Renal cortex interstitium (tissue), 11 donors: Measurements from ENCODE around the gene PPARA. TPM values are rescaled to one million over a fixed set of nuclear protein-coding genes. Genes with fewer than 3 reads are reported as not detected.

ENCODE experiments used
- DNase-seq, 11 donors: peaks; one replicate each; pipeline ENCODE4 v3.0.0-alpha.2; 2013; ENCODE audit warnings: low read depth in 9 of 11, low spot score in 4 of 11; ENCODE audit errors: extremely low read depth in 1 of 11
- polyA plus RNA-seq, 3 donors: library from polyadenylated mRNA; unstranded; fragments of 120-200 nt; gene quantifications; one replicate each; pipeline ENCODE4 v1.2.1, GENCODE V29; 2013; ENCODE audit not compliant: insufficient read length in 3 of 3

PPARA gene
- polyA plus RNA-seq, 3 donors: 25.1 to 34.1 (median 26.3) TPM

- DNase-seq: no peak
These were observed 540 bp downstream of the PPARA start for GRCh38 chr22:46150655-46151477.

GRCh38 chr22:46153930-46154329, 3.6 kb downstream of the PPARA start:
- no peak for DNase-seq

- DNase-seq: no peak
These were observed 5.7 kb downstream of the PPARA start for GRCh38 chr22:46156031-46156430.

GRCh38 chr22:46158283-46158682, 8.0 kb downstream of the PPARA start:
- DNase-seq: no peak

GRCh38 chr22:46159212-46159611, 8.9 kb downstream of the PPARA start:
- no peak for DNase-seq

- DNase-seq: no peak
These were observed 9.5 kb downstream of the PPARA start for GRCh38 chr22:46159777-46160176.

- DNase-seq: no peak
These were observed 12.0 kb downstream of the PPARA start for GRCh38 chr22:46162285-46162684.

- DNase-seq: no peak
These were observed 12.6 kb downstream of the PPARA start for GRCh38 chr22:46162771-46163556.

GRCh38 chr22:46163557-46163888, 13.2 kb downstream of the PPARA start:
- no peak for DNase-seq

GRCh38 chr22:46165977-46166376, 15.7 kb downstream of the PPARA start:
- no peak for DNase-seq

- DNase-seq: no peak
These were observed 19.3 kb downstream of the PPARA start for GRCh38 chr22:46169628-46170027.

- DNase-seq: no peak
These were observed 21.6 kb downstream of the PPARA start for GRCh38 chr22:46171940-46172339.

GRCh38 chr22:46172522-46173110, 22.3 kb downstream of the PPARA start:
- no peak for DNase-seq

GRCh38 chr22:46173152-46173551, 22.8 kb downstream of the PPARA start:
- no peak for DNase-seq

- DNase-seq: no peak
These were observed 25.3 kb downstream of the PPARA start for GRCh38 chr22:46175631-46176030.

- no peak for DNase-seq
These were observed 26.2 kb downstream of the PPARA start for GRCh38 chr22:46176508-46177003.

- DNase-seq: no peak
These were observed 28.6 kb downstream of the PPARA start for GRCh38 chr22:46178755-46179505.

- no peak for DNase-seq
These were observed 29.4 kb downstream of the PPARA start for GRCh38 chr22:46179748-46180147.

- DNase-seq: no peak
These were observed 30.2 kb downstream of the PPARA start for GRCh38 chr22:46180370-46181137.
